Left ventricle myocardium superior (tissue), 1 donor: ENCODE data around the gene CRADD. TPM values are rescaled to one million over a fixed set of nuclear protein-coding genes. Genes with fewer than 3 reads are reported as not detected.
"Not testable (repeated sequence)": the region's sequence is repeated elsewhere in the genome, so short reads cannot be mapped to it uniquely, and the experiment has no call there.

ENCODE experiments used
- ATAC-seq: fragments of 200-7000 bp; cut with Tn5 transposase; one replicate; pipeline ENCODE4 v1.9.1; 2020; ENCODE audit warnings: mild to moderate bottlenecking, moderate library complexity
- DNase-seq: peaks from one replicate; pipeline ENCODE4 v3.0.0-alpha.2; 2020
- intact Hi-C: fragments of 100-400 bp; cut with micrococcal nuclease; formaldehyde crosslinking; loops from one replicate; pipeline ENCODE4 v1.11.0; 2022
- total RNA-seq: library from RNA; stranded (reverse); fragmentation: NEBNext Ultra II Directional; extraction: Animal tissue kit (Norgen Biotek cat#: 25700); gene quantifications from one replicate; pipeline ENCODE4 v1.2.1, GENCODE V29; 2021
- donor health status: DM: no; HTN: yes; CAD: no; lungs with severe emphysema.

The CRADD gene
- total RNA-seq, 1 donor from 2014 or later, result 30.4 TPM

- DNase-seq (no peak), ATAC-seq (peak; percentile 83)
- intact Hi-C loops, result loop anchor here (10.0 kb wide), 1 partner anchor 338 kb away; no protein-coding TSS in a partner anchor
Measured at GRCh38 chr12:93766796-93767523, 89.8 kb downstream of the CRADD start.

DNA sequence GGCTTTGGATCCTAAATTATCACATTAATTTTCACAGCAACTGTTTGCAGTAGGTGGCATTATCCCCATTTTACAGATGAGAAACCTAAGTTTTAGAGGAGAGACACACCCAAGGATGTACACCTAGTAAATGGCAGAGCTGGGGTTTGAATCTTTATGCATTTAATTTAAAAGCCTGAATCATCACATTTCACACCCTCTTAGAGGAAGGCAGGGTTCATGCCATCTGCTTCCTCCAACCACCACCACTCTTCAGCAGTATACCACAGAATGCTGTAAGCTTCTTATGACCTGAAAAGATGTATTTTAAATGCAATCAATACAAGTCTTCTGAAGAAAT lies 90.3 kb downstream of the CRADD start:
- intact Hi-C loops, result loop anchor here (10.0 kb wide), 1 partner anchor 337 kb away; no protein-coding TSS in a partner anchor
- ATAC-seq, result peak; percentile 38
- no peak for DNase-seq

- no peak for ATAC-seq
Measured at GRCh38 chr12:93772003-93772700, 95.0 kb downstream of the CRADD start.

DNA sequence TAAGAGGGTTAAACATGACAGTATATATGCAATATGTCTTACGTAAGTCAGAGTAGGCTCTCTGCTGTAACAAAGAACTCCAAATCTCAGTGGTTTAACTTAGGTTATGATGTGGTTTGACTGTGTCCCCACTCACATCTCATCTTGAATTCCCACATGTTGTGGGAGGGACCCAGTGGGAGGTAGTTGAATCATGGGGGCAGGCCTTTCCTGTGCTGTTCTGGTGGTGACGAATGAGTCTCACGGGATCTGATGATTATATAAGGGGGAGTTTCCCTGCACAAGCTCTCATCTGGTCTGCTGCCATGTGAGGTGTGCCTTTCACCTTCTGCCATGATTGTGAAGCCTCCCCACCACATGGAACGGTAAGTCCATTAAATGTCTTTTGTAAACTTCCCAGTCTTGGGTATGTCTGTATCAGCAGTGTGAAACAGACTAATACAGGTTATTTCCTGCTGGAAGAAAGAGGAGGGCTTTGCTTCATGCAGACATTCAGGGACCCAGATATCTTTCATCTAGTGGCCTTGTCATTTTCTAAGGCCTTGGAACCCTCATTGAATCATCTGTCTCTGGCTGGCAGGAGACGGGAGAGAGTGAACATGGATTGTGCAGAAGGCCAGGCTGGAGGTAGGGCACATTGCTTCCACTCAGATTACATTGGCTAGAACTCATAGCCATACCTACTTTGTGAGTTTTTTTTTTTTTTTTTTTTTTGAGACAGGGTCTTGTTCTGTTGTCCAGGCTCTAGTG lies 96.1 kb downstream of the CRADD start:
- intact Hi-C loops, result loop anchor here (10.0 kb wide), 1 partner anchor 202 kb away; no protein-coding TSS in a partner anchor
- no peak for ATAC-seq
- DNase-seq, result no peak

More at GRCh38 chr12:93772003-93772700, 95.0 kb downstream of the CRADD start:
- intact Hi-C loops, result loop anchor here (10.0 kb wide), 1 partner anchor 203 kb away; no protein-coding TSS in a partner anchor
- no peak for DNase-seq

GRCh38 chr12:93776581-93777018 lies 99.4 kb downstream of the CRADD start:
- DNase-seq, result no peak
- peak; percentile 8 for ATAC-seq
- intact Hi-C loops, result loop anchor here (10.0 kb wide), 1 partner anchor 198 kb away; no protein-coding TSS in a partner anchor

- ATAC-seq (peak; percentile 69), DNase-seq (no peak)
- intact Hi-C loops, result loop anchor here (10.0 kb wide), 1 partner anchor 198 kb away; no protein-coding TSS in a partner anchor
Measured at GRCh38 chr12:93777254-93777653, 100.1 kb downstream of the CRADD start.

GRCh38 chr12:93778306-93778705 lies 101.1 kb downstream of the CRADD start:
- peak; percentile 92 for ATAC-seq
- intact Hi-C loops, result loop anchor here (10.0 kb wide), 1 partner anchor 196 kb away; no protein-coding TSS in a partner anchor
- DNase-seq, result peak; percentile 61

- ATAC-seq (no peak), DNase-seq (no peak)
- intact Hi-C loops, result loop anchor here (10.0 kb wide), 1 partner anchor 196 kb away; no protein-coding TSS in a partner anchor
Measured at GRCh38 chr12:93778766-93779165, 101.6 kb downstream of the CRADD start.

DNA sequence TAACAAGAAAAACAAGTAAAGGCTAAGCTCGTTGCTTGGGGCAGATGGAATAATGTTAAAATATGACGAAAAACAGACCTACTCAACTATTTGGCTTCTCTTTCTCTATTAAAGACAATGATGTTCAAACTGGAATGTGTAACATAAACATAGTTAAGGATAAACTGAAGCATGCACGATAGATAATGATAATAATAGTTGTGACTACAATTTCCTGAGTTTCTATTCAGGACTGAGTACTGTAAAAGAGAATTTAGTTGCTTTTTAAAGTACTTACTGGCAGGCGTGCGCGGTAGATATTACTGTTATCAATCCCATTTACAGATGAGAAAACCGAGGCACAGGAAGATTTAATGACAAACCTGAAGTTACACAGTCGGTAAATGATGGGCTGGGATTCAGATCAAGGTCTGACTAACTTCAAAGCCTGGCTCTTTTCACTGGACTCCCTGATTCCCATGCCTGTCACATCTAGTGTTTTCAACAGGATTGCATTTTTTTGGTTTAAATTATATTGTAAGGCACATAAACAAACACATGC lies 103.0 kb downstream of the CRADD start:
- DNase-seq (no peak), ATAC-seq (no peak)
- intact Hi-C loops, result no loop called here

DNA sequence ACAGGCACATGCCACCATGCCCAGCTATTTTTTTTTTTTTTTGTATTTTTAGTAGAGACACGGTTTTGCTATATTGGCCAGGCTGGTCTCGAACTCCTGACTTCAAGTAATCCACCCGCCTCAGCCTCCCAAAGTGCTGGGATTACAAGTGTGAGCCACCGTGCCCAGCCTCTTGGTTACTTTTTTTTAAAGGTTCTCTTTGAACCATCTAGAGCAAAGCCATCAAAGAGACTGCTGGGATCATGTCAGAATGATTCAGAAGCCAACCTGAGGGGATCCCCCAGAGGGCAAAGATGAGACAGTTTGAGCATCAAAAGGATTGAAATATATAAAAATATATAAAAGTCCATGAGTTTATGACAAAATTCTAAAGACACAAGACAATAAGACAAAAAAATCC lies 103.7 kb downstream of the CRADD start:
- DNase-seq, ATAC-seq, intact Hi-C loops: not testable (repeated sequence)

DNA sequence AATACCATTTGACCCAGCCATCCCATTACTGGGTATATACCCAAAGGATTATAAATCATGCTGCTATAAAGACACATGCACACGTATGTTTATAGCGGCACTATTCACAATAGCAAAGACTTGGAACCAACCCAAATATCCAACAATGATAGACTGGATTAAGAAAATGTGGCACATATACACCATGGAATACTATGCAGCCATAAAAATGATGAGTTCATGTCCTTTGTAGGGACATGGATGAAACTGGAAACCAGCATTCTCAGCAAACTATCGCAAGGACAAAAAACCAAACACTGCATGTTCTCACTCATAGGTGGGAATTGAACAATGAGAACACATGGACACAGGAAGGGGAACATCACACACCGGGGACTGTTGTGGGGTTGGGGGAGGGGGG lies 104.8 kb downstream of the CRADD start:
- ATAC-seq, intact Hi-C loops, DNase-seq: not testable (repeated sequence)

GRCh38 chr12:93782853-93783252 lies 105.7 kb downstream of the CRADD start:
- intact Hi-C loops, result no loop called here
- ATAC-seq (no peak), DNase-seq (no peak)

- no peak for DNase-seq
- peak; percentile 38 for ATAC-seq
- intact Hi-C loops, result no loop called here
Measured at GRCh38 chr12:93783832-93784231, 106.7 kb downstream of the CRADD start.

- intact Hi-C loops, result no loop called here
- DNase-seq (peak; percentile 35), ATAC-seq (peak; percentile 82)
Measured at GRCh38 chr12:93784339-93785086, 107.3 kb downstream of the CRADD start.

GRCh38 chr12:93785249-93786010 lies 108.3 kb downstream of the CRADD start:
- peak; percentile 84 for ATAC-seq
- DNase-seq, result no peak
- intact Hi-C loops, result no loop called here

DNA sequence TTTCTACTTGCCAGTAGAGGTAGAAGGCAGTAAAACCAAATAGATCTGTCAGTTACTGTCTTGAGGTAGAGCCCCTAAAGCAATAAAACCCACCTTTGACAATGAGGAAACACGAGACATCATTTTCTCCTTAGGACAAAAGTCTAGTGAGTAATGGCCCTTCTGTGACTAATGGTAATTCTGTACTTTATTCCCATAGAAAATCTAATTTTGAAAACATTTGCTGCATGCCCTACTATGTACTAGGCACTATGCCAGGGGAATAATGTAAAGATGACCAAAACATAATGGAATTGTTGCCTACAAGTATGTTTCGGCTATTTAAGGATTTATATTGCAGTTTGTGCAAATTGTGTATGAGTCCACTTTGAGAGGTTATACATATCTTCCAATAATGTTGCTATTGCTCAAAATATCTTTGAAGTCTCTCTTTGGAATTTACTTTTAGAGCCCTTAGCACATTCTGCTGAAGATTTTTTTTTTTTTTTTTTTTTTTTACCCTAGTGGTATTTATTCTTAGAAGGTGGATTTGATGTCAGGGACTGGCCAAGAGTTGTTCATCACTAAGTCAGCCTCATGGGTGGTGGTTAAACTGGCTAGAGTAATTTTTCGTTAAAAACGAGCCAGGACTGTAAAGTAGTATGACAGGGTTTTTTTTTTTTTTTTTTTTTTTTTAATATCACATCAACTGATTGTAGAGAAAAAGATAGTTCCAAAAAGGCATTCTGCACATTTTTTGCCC lies 109.7 kb downstream of the CRADD start:
- ATAC-seq (no peak), DNase-seq (no peak)
- intact Hi-C loops, result no loop called here

DNA sequence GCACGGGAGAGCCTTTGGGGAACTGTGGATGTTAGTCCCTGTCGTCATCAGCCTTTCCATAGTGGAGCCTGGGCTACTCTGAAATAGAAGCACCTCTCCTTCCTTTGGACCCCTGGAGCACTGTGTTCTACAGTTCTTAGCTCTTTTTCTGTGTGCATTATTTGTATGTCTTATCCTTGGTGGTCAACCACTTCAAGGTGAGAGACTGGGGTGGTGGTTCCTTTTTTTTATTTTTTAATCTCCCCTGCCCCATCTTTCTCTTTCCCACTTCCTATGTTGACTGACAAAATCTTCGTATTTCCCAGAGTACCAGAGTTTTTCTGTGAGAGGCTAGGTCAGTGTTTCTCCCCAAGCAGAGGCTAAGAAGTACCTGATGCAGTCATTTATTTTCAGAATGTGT lies 111.7 kb downstream of the CRADD start:
- intact Hi-C loops, result no loop called here
- DNase-seq (no peak), ATAC-seq (no peak)
